ENCODE measurements around the gene P2RX6.

Gene P2RX6

DNA sequence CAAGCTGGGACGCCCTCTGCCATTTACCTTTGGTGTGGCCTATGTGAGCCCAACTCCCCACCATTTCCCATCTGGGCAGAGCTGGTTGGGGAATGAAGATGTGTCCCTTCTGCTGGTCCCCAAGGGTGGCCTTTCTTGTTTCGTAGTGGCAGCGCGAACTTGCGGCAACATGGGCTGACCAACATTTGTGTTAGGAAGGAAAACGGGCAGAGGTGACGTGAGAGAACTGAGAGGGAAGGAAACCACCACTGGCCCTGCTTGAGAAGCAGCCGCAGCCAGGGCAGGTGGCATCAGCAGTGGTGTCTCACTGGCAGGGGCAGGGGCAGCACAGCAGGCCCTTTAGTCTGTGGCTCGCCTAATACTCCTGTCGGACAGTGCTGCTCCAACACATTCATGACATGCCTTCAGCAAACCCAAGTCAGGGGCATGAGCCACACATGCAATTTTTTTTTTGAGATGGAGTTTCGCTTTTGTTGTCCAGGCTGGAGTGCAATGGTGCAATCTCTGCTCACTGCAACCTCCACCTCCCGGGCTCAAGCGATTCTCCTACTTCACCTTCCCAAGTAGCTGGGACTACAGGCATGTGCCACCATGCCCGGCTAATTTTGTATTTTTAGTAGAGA is 60.7 kb downstream of the P2RX6 start:
- no peak for DNase-seq (ENCODE audit: low spot score)

DNA sequence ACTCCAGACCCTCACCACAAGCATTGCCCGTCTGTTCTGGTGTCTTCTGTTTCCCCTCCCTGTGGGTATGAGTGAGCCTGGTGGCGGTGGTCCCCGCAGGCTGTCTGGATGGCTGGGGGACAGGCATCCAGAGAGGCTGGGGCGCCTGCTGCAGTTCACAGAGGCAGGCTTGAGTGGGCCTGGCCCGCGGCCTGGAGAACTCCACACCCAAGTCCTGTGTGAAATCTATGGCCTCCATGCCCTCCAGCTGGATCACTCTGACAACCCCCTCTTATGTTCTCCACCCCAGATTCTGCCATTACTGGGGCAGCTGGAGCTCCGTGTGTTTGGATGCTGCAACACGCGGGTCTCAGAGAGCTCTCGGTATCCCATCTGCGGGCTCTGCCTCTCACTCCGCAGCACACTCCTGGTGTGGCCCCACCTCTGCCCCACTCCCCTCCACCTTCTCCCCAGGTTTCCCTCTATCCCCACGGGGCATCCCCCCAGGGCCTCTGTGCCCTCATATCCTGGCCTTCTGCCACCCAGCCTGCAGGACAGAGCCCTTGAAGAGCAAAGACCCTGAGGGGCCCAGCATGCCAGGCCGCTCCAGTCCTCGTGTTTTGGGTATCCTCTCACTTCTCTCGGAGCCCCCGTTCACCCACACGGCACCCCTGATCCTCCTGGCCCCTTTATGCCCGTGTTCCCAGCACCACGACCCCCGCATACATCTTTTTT is 62.1 kb downstream of the P2RX6 start:
- no peak for DNase-seq (ENCODE audit: low spot score)
